ENCODE data around the gene SH3BGRL3. TPM values are rescaled to one million over a fixed set of nuclear protein-coding genes. Genes with fewer than 3 reads are reported as not detected.

Gene SH3BGRL3
- polyA plus RNA-seq, 4 donors = 90.9 to 238 (median 178) TPM

DNA sequence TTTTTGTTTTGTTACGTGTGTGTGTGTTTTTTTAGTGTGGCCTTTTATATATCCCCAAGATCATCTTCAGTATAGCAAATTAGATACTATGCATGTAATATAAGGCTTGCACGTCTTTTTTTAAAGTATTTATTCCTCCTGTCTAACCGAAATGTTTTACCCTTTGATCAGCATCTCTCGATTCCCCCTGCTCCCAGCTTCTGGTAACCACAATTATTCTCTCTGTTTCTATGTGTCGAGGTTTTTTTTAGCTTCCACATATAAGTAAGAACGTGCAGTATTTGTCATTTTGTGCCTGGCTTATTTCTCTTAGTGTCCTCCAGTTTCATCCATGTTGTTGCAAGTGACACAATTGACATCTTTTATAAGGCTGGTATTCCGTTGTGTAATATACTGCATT, 27.2 kb upstream of the SH3BGRL3 start:
- FAIRE-seq = no peak
- no peak overlapping the region for H3K4me3 ChIP-seq (ENCODE audit: low read depth in 1 of 3, low read length in 3 of 3)
- H3K36me3 ChIP-seq (ENCODE audit: control insufficient read depth in 3 of 3, insufficient read depth in 2 of 3, low read depth in 1 of 3, low read length in 3 of 3) = peaks cover 0 to 23% (median 8%) of the 10 kb centered on the region in 3 donors
- H3K9me3 ChIP-seq (ENCODE audit: control insufficient read depth in 2 of 2, insufficient read depth in 1 of 2, low read depth in 1 of 2, low read length in 1 of 2) = no peaks in the 10 kb centered on the region
- WGBS, 3 donors = 69 to 72% (median 71%) methylated on average over 7 of the region's 7 CpGs
- no peak for DNase-seq
- H3K27me3 ChIP-seq (ENCODE audit: control insufficient read depth in 3 of 3, insufficient read depth in 3 of 3, low read length in 3 of 3) = no peaks in the 10 kb centered on the region
- H3K27ac ChIP-seq (ENCODE audit: low read depth in 1 of 3, low read length in 2 of 3) = no peak overlapping the region
- no peaks in the 10 kb centered on the region for H3K4me1 ChIP-seq (ENCODE audit: control insufficient read depth in 3 of 3, insufficient read depth in 2 of 3, low read depth in 1 of 3, low read length in 2 of 3)

DNA sequence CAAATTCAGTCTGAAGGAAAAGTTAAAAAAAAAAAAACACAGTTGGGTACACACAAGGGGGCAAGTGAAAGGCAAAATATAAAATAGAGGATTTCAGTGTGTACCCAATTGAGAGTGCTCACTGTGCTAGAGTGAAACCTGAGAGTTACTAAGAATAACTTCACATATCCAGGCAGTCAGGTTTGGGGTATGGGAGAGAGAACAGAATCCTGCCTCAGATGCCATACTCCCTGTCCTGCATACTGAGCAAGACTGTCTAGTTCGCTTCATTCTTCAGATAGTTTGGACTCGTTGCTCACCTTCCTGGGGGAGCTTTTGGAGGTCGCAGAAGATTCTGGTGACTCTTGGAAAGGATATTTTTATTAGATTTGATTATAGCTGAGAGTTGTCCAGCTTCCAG, 25.5 kb upstream of the SH3BGRL3 start:
- no peaks in the 10 kb centered on the region for H3K9me3 ChIP-seq (ENCODE audit: control insufficient read depth in 2 of 2, insufficient read depth in 1 of 2, low read depth in 1 of 2, low read length in 1 of 2)
- H3K27me3 ChIP-seq (ENCODE audit: control insufficient read depth in 3 of 3, insufficient read depth in 3 of 3, low read length in 3 of 3) = no peaks in the 10 kb centered on the region
- H3K4me3 ChIP-seq (ENCODE audit: low read depth in 1 of 3, low read length in 3 of 3) = no peak overlapping the region
- FAIRE-seq = no peak
- H3K4me1 ChIP-seq (ENCODE audit: control insufficient read depth in 3 of 3, insufficient read depth in 2 of 3, low read depth in 1 of 3, low read length in 2 of 3) = no peaks in the 10 kb centered on the region
- no peak overlapping the region for H3K27ac ChIP-seq (ENCODE audit: low read depth in 1 of 3, low read length in 2 of 3)
- H3K36me3 ChIP-seq (ENCODE audit: control insufficient read depth in 3 of 3, insufficient read depth in 2 of 3, low read depth in 1 of 3, low read length in 3 of 3) = peaks cover 2 to 26% (median 12%) of the 10 kb centered on the region in 3 donors
- 88 to 97% (median 92%) methylated on average over 3 of the region's 3 CpGs for WGBS, 3 donors
- no peak for DNase-seq

DNA sequence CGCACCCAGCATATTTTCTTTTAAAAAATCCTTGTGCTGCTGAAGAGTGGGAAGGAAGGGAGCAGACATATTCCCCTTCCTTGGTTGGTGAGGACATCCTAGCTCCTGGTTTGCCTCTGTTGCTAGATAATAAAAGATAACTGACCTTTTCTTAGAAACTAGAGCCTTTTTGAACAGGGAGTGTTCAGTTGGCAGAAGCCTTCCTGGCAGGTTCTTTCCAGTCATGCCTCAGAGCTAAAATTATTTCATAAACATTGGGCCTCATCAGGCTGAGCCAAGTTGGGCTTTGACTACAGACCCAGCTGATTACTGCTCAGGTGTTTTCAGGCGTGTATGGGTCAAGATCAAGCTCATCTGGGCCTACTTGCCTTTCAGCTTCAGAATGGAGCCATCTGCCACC, 22.7 kb upstream of the SH3BGRL3 start:
- 94 to 97% (median 94%) methylated on average over 2 of the region's 2 CpGs for WGBS, 3 donors
- Histone ChIP-seq H3K9me3 (ENCODE audit: control insufficient read depth in 2 of 2, insufficient read depth in 1 of 2, low read depth in 1 of 2, low read length in 1 of 2) (no peaks in the 10 kb centered on the region), H3K27me3 (ENCODE audit: control insufficient read depth in 3 of 3, insufficient read depth in 3 of 3, low read length in 3 of 3) (no peaks in the 10 kb centered on the region), H3K36me3 (ENCODE audit: control insufficient read depth in 3 of 3, insufficient read depth in 2 of 3, low read depth in 1 of 3, low read length in 3 of 3) (peaks cover 8 to 37% (median 11%) of the 10 kb centered on the region in 3 donors), H3K4me1 (ENCODE audit: control insufficient read depth in 3 of 3, insufficient read depth in 2 of 3, low read depth in 1 of 3, low read length in 2 of 3) (no peaks in the 10 kb centered on the region), H3K27ac (ENCODE audit: low read depth in 1 of 3, low read length in 2 of 3) (no peak overlapping the region), H3K4me3 (ENCODE audit: low read depth in 1 of 3, low read length in 3 of 3) (no peak overlapping the region)
- FAIRE-seq = no peak
- no peak for DNase-seq

DNA sequence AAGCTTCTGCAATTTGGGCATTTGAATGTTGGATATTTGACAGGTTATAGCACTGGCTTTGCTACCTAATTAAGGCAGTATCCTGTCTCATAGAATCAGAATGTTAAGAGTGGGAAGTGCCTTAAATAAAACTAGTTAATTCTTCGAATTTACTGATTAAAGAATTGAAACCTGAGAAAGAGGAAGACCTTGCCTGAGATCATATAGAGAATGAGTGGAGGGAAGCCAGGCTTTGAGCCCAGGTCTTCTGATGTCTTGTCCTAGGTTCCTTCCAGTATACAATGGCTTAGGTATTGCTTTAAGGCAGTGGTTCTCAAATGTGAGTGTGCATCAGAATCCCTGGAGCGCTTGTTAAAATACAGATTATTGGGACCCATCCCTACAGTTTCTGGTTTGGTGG, 20.9 kb upstream of the SH3BGRL3 start:
- no peak for FAIRE-seq
- H3K4me1 ChIP-seq (ENCODE audit: control insufficient read depth in 3 of 3, insufficient read depth in 2 of 3, low read depth in 1 of 3, low read length in 2 of 3) = no peaks in the 10 kb centered on the region
- 80 to 91% (median 90%) methylated on average over 2 of the region's 2 CpGs for WGBS, 3 donors

DNA sequence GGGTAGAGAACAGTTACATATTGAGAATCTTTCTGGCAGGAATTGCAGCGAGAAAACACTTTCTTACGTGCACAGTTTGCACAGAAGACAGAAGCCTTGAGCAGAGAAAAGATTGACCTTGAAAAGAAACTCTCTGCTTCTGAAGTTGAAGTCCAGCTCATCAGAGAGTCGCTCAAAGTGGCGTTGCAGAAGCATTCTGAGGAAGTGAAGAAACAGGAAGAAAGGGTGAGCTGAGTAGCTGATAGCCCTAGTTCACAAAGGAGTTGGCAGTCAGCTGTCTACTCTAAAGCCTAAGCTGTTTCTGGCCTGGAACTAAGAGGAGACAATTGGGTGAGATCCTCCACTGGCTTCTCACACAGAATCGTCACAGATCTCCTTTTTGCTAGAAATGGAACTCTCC, 20.3 kb upstream of the SH3BGRL3 start:
- no peak overlapping the region for H3K4me3 ChIP-seq (ENCODE audit: low read depth in 1 of 3, low read length in 3 of 3)
- H3K36me3 ChIP-seq (ENCODE audit: control insufficient read depth in 3 of 3, insufficient read depth in 2 of 3, low read depth in 1 of 3, low read length in 3 of 3) = peaks cover 9 to 46% (median 13%) of the 10 kb centered on the region in 3 donors
- no peak for DNase-seq
- no peaks in the 10 kb centered on the region for H3K4me1 ChIP-seq (ENCODE audit: control insufficient read depth in 3 of 3, insufficient read depth in 2 of 3, low read depth in 1 of 3, low read length in 2 of 3)
- 86 to 93% (median 90%) methylated on average over 5 of the region's 5 CpGs for WGBS, 3 donors
- no peak for FAIRE-seq
- no peak overlapping the region for H3K27ac ChIP-seq (ENCODE audit: low read depth in 1 of 3, low read length in 2 of 3)
- H3K27me3 ChIP-seq (ENCODE audit: control insufficient read depth in 3 of 3, insufficient read depth in 3 of 3, low read length in 3 of 3) = no peaks in the 10 kb centered on the region
- H3K9me3 ChIP-seq (ENCODE audit: control insufficient read depth in 2 of 2, insufficient read depth in 1 of 2, low read depth in 1 of 2, low read length in 1 of 2) = no peaks in the 10 kb centered on the region

More for the DNA sequence above, 20.9 kb upstream of the SH3BGRL3 start:
- Histone ChIP-seq H3K27ac (ENCODE audit: low read depth in 1 of 3, low read length in 2 of 3) (no peak overlapping the region), H3K27me3 (ENCODE audit: control insufficient read depth in 3 of 3, insufficient read depth in 3 of 3, low read length in 3 of 3) (no peaks in the 10 kb centered on the region), H3K36me3 (ENCODE audit: control insufficient read depth in 3 of 3, insufficient read depth in 2 of 3, low read depth in 1 of 3, low read length in 3 of 3) (peaks cover 9 to 44% (median 13%) of the 10 kb centered on the region in 3 donors), H3K9me3 (ENCODE audit: control insufficient read depth in 2 of 2, insufficient read depth in 1 of 2, low read depth in 1 of 2, low read length in 1 of 2) (no peaks in the 10 kb centered on the region), H3K4me3 (ENCODE audit: low read depth in 1 of 3, low read length in 3 of 3) (no peak overlapping the region)
- no peak for DNase-seq

- no peaks in the 10 kb centered on the region for H3K27me3 ChIP-seq (ENCODE audit: control insufficient read depth in 3 of 3, insufficient read depth in 3 of 3, low read length in 3 of 3)
- H3K4me1 ChIP-seq (ENCODE audit: control insufficient read depth in 3 of 3, insufficient read depth in 2 of 3, low read depth in 1 of 3, low read length in 2 of 3) = no peaks in the 10 kb centered on the region
- H3K9me3 ChIP-seq (ENCODE audit: control insufficient read depth in 2 of 2, insufficient read depth in 1 of 2, low read depth in 1 of 2, low read length in 1 of 2) = peaks cover 0 to 3% of the 10 kb centered on the region in 2 donors
- FAIRE-seq (no peak), DNase-seq (no peak)
- 95 to 97% (median 96%) methylated on average over 5 of the region's 5 CpGs for WGBS, 3 donors
- H3K27ac ChIP-seq (ENCODE audit: low read depth in 1 of 3, low read length in 2 of 3) = no peak overlapping the region
- H3K36me3 ChIP-seq (ENCODE audit: control insufficient read depth in 3 of 3, insufficient read depth in 2 of 3, low read depth in 1 of 3, low read length in 3 of 3) = peaks cover 5 to 28% (median 9%) of the 10 kb centered on the region in 3 donors
- H3K4me3 ChIP-seq (ENCODE audit: low read depth in 1 of 3, low read length in 3 of 3) = no peak overlapping the region
These were observed 16.7 kb upstream of the SH3BGRL3 start for GRCh38 chr1:26263212-26263611.

GRCh38 chr1:26265405-26265804, 14.5 kb upstream of the SH3BGRL3 start:
- Histone ChIP-seq H3K27me3 (ENCODE audit: control insufficient read depth in 3 of 3, insufficient read depth in 3 of 3, low read length in 3 of 3) (no peaks in the 10 kb centered on the region), H3K27ac (ENCODE audit: low read depth in 1 of 3, low read length in 2 of 3) (no peak overlapping the region), H3K36me3 (ENCODE audit: control insufficient read depth in 3 of 3, insufficient read depth in 2 of 3, low read depth in 1 of 3, low read length in 3 of 3) (peaks cover 5 to 31% (median 9%) of the 10 kb centered on the region in 3 donors), H3K4me3 (ENCODE audit: low read depth in 1 of 3, low read length in 3 of 3) (no peak overlapping the region), H3K9me3 (ENCODE audit: control insufficient read depth in 2 of 2, insufficient read depth in 1 of 2, low read depth in 1 of 2, low read length in 1 of 2) (peaks cover 0 to 13% of the 10 kb centered on the region in 2 donors), H3K4me1 (ENCODE audit: control insufficient read depth in 3 of 3, insufficient read depth in 2 of 3, low read depth in 1 of 3, low read length in 2 of 3) (no peaks in the 10 kb centered on the region)
- no peak for FAIRE-seq
- WGBS, 3 donors = 88 to 97% (median 95%) methylated on average over 1 of the region's 1 CpG
- DNase-seq = no peak

DNA sequence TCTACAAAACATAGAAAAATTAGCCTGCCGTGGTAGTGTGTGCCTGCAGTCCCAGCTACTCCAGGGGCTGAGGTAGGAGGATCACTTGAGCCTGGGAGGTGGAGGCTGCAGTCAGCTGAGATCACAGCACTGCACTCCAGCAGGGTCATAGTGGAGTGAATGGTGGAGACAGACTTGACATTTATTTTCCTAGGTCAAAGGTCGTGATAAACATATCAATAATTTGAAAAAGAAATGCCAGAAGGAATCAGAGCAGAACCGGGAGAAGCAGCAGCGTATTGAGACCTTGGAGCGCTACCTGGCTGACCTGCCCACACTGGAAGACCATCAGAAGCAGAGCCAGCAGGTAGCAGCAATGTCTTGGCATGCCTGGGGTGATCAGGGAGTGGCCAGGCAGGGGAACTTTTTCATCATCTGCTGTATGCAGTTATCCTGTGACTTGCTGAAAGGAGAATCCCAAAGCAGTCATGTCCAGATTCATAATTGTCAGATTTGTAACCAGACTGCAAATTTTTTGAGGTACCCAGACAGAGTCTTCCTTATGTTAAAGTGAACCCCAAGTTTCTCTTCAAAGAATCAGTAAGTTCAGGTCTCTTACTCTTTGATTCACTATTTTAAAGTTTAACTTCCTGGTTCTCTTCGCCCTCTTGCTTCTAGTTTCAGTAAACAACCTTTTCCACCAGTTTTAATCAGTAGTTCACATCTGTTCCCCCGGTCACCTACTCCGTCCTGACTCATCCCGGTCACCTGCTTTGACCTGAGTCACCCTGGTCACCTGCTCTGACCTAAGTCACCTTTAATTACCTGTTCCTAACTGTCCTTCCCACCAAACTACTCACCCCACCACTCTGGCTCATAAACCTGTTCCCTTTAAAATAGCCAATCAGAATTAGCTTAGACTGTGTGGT, 11.3 kb upstream of the SH3BGRL3 start:
- no peak for FAIRE-seq

More for the DNA sequence above, 11.3 kb upstream of the SH3BGRL3 start:
- Histone ChIP-seq H3K36me3 (ENCODE audit: control insufficient read depth in 3 of 3, insufficient read depth in 2 of 3, low read depth in 1 of 3, low read length in 3 of 3) (peaks cover 4 to 28% (median 9%) of the 10 kb centered on the region in 3 donors), H3K9me3 (ENCODE audit: control insufficient read depth in 2 of 2, insufficient read depth in 1 of 2, low read depth in 1 of 2, low read length in 1 of 2) (peaks cover 0 to 13% of the 10 kb centered on the region in 2 donors), H3K27ac (ENCODE audit: low read depth in 1 of 3, low read length in 2 of 3) (no peak overlapping the region), H3K27me3 (ENCODE audit: control insufficient read depth in 3 of 3, insufficient read depth in 3 of 3, low read length in 3 of 3) (no peaks in the 10 kb centered on the region), H3K4me1 (ENCODE audit: control insufficient read depth in 3 of 3, insufficient read depth in 2 of 3, low read depth in 1 of 3, low read length in 2 of 3) (no peaks in the 10 kb centered on the region), H3K4me3 (ENCODE audit: low read depth in 1 of 3, low read length in 3 of 3) (no peak overlapping the region)
- 93 to 97% (median 96%) methylated on average over 9 of the region's 9 CpGs for WGBS, 3 donors
- no peak for DNase-seq

Measured in small intestine (tissue), 7 donors.